Measurements from ENCODE around the gene SULF2. TPM values are rescaled to one million over a fixed set of nuclear protein-coding genes. Genes with fewer than 3 reads are reported as not detected.

The SULF2 gene
- total RNA-seq, 4 donors from 2014 or later: 41.2 to 177 (median 62.3) TPM

GRCh38 chr20:47610247-47610944 is 174.9 kb downstream of the SULF2 start:
- WGBS, 2 donors (ENCODE audit: low coverage in 1 of 2): 46 to 50% methylated on average over 6 of the region's 6 CpGs
- Histone ChIP-seq H3K4me1 (peaks cover 0 to 22% (median 0%) of the 10 kb centered on the region in 3 donors), H3K27me3 (no peaks in the 10 kb centered on the region), H3K36me3 (no peaks in the 10 kb centered on the region), H3K9me3 (no peaks in the 10 kb centered on the region), H3K27ac (peak overlapping the region in 2 of 4 donors; percentile 11 to 41), H3K4me3 (no peak overlapping the region)
- TF ChIP-seq CTCF (IDR thresholded peaks at IDR 0.05): no peak
- TF ChIP-seq POLR2A (IDR thresholded peaks at IDR 0.05): no peak
- TF ChIP-seq EP300 (IDR thresholded peaks at IDR 0.05): no peak
- TF ChIP-seq POLR2AphosphoS5 (IDR thresholded peaks at IDR 0.05): no peak
- no peak for ATAC-seq

DNA sequence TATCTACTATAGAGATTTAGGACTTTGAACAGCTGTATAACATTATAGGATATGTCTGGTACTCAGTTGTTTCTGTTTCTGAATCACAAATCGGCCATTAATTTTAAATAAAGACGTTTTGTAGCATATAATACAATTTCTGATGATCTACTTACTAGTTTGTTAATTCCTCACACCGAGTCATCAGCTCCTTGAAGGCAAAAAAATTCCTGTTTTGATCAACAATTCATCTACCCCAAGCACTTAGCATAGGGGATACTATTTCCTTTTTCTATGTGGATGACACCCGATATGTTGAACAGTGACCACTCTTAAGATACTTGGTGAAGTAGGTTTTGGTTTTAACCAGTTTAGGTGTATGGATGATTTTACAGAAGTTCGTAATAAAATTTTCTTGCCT is 176.3 kb downstream of the SULF2 start:
- no peak for ATAC-seq
- WGBS, 2 donors (ENCODE audit: low coverage in 1 of 2): 82 to 88% methylated on average over 5 of the region's 5 CpGs

More for the DNA sequence above, 176.3 kb downstream of the SULF2 start:
- no peaks in the 10 kb centered on the region for H3K27me3 ChIP-seq
- no peaks in the 10 kb centered on the region for H3K36me3 ChIP-seq
- peaks cover 0 to 22% (median 0%) of the 10 kb centered on the region in 3 donors for H3K4me1 ChIP-seq
- H3K9me3 ChIP-seq: no peaks in the 10 kb centered on the region
- TF ChIP-seq EP300 (IDR thresholded peaks at IDR 0.05): no peak
- no peak for TF ChIP-seq POLR2AphosphoS5 (IDR thresholded peaks at IDR 0.05)
- TF ChIP-seq CTCF (IDR thresholded peaks at IDR 0.05): no peak
- TF ChIP-seq POLR2A (IDR thresholded peaks at IDR 0.05): no peak
- no peak overlapping the region for H3K27ac ChIP-seq
- no peak overlapping the region for H3K4me3 ChIP-seq

Small RNAs within 50 kb of the gene (small RNA-seq; reads per million reads assigned to genes)
- 0 reads per million in 4 donors for gene RNU7-173P
